ENCODE data around the gene PLEKHD1.
A peak's percentile ranks its signal among the peaks of the same experiment; 100 is the strongest.
"Not testable (repeated sequence)": the region's sequence is repeated elsewhere in the genome, so short reads cannot be mapped to it uniquely, and the experiment has no call there.

The PLEKHD1 gene

DNA sequence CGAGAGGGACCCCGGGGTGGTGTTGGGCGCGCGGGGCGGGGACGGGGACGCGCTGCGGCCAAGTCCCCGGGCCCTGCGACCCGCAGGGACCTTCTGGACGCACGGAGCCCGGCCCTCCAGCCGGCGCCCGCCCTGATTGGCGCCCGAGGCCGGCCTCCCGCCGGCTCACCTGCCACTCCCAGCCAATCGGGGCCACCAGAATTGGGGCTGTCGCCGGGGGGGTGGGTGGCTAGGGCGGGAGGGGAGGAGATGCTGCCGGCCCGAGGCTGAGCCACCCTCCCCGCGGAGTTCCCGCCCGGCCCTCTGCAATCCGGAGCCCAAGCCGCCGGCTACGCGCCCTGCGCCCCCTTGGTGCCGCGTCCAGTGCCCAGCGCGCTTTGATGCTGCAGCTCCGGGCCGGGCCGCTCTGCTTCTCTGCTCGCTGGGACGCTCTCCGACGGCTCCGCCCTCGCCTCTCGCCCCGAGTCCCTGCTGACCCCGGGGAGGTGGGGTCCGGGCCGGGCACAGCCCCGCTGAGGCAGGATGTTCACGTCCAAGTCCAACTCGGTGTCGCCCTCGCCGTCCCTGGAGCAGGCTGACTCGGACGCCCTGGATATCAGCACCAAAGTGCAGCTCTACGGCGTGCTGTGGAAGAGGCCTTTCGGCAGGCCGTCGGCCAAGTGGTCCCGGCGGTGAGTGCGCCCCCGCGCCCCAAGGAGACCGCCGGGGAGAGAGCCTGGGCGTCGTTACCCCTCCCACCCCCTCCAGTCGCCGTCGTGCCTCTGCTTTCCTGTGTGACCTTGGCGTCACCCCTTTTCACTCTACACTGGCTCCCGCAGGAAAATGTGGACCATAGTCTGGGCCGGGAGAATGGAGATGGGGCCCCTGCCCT, at the start of gene PLEKHD1:
PLEKHD1 (plus strand) TSS at position 285 of the 871 bp plus-strand sequence; CDS start at position 523, 238 bp downstream.
- DNase-seq, result peak; percentile 44

DNA sequence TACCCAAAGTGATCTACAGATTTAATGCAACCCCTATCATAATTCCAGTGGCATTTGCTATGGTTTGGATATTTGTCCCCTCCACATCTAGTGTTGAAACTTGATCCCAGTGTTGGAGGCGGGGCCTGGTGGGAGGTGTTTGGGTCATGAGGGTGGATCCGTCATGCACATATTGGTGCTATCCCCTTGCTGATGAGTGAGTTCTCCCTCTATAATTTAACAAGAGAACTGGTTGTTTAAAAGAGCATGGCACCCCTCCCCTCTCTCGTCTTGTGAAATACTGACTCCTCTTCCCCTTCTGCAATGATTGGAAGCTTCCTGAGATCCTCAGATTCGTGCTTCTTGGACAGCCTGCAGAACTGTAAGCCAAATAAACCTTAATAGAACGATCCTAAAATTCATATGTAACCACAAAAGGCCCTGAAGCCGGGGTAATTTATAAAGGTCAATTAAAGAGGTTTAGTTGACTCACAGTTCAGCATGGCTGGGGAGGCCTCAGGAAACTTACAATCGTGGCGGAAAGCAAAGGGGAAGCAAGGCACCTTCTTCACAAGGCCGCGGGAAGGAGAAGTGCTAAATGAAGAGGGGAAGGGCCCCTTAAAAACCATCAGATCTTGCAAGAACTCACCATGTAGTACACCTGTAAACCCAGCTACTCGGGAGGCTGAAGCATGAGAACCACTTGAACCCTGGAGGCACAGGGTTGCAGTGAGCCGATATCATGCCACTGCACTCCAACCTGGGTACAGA, 44.8 kb upstream of the PLEKHD1 start:
- no peak for DNase-seq

DNA sequence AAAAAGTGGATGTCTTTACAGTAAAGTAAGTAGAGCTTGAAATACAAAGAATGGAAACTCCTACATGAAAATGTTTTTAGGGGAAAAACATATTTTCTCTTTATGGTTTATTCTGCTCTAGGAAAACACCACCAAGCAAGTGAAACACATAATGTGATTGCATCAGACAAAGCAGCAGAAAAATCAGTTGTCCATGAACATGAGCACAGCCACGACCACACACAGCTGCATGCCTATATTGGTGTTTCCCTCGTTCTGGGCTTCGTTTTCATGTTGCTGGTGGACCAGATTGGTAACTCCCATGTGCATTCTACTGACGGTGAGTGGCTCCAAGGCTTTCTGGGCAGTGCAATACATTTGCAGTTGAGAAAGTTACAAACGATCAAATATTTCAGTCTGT, 42.6 kb upstream of the PLEKHD1 start:
- DNase-seq, result no peak

DNA sequence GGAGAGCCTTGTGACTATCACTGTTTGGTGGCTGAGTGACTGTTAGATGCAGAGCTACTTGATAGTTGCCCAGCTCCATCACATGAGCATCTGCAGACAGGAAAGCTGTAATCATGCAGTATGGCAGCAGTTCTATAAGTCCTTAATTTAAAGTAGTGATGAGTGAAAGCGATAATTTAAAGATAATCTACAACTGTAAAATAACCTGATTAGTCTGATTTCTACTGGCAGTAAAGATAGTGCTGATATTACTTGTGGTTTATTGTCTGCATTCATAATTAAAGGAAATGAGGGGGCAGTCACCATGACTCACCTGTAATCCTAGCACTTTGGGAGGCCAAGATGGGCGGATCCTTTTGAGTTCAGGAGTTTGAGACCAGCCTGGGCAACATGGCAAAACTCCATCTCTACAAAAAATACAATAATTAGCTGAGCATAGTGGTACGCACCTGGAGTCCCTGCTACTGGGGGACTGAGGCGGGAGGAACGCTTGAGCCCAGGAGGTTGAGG, 41.2 kb upstream of the PLEKHD1 start:
- no peak for DNase-seq

DNA sequence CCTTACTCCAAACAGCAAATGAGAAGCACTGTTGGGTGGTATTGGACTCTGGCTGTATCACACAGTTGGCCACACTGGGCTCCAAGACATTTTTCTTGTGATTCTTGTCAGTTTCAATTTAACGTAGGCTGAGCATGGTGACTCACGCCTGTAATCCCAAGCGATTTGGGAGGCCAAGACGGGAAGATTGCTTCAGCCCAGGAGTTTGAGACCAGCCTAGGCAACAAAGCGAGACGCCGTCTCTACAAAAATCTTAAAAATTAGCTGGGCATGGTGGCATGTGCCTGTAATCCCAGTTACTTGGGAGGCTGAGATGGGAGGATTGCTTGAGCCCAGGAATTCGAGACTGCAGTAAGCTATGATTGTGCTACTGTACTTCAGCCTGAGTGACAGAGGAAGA, 35.3 kb upstream of the PLEKHD1 start:
- DNase-seq, result no peak

DNA sequence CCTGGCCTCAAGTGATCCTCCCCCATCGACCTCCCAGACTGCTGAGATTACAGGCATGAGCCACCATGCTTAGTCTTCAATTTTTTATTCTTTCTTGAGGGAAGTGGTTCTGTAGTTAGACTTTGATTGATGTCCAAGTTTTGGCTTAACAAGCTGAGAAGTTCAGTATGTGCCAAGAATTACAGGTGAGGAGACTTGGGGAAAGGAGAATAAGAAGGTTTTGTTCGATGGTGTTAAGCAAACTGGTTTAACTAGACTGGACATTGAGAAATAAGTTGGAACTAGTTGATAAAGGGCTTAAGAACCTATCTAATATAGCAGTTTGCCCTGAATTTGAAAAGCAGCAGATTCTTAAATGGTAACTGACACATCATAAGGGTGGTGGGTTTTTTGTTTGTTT, 32.6 kb upstream of the PLEKHD1 start:
- DNase-seq, result no peak

DNA sequence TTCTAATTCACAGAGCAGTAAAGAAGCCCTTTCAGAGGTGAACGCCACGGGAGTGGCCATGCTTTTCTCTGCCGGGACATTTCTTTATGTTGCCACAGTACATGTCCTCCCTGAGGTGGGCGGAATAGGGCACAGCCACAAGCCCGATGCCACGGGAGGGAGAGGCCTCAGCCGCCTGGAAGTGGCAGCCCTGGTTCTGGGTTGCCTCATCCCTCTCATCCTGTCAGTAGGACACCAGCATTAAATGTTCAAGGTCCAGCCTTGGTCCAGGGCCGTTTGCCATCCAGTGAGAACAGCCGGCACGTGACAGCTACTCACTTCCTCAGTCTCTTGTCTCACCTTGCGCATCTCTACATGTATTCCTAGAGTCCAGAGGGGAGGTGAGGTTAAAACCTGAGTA, 26.2 kb upstream of the PLEKHD1 start:
- DNase-seq, result no peak

DNA sequence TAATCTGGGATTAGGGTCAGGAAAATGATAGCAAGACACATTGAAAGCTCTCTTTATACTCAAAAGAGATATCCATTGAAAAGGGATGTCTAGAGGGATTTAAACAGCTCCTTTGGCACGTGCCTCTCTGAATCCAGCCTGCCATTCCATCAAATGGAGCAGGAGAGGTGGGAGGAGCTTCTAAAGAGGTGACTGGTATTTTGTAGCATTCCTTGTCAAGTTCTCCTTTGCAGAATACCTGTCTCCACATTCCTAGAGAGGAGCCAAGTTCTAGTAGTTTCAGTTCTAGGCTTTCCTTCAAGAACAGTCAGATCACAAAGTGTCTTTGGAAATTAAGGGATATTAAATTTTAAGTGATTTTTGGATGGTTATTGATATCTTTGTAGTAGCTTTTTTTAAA, 25.4 kb upstream of the PLEKHD1 start:
- DNase-seq, result no peak

DNA sequence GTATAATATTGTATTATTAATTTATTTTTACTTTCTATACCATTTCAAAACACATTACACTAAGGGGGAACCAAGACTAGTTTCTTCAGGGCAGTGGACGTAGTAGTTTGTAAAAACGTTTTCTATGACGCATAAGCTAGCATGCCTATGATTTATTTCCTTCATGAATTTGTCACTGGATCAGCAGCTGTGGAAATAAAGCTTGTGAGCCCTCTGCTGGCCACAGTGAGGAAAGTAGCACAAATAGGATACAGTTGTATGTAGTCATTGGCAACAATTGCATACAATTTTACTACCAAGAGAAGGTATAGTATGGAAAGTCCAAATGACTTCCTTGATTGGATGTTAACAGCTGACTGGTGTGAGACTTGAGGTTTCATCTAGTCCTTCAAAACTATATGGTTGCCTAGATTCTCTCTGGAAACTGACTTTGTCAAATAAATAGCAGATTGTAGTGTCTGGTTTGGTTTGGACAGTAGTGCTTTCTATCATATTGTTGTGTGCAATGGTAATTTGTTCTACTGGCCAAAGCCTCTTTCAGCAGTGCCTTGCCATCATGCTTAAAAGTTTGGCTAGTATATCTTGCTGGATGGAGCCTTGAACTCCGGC, 24.3 kb upstream of the PLEKHD1 start:
- peak; percentile 18 for DNase-seq

DNA sequence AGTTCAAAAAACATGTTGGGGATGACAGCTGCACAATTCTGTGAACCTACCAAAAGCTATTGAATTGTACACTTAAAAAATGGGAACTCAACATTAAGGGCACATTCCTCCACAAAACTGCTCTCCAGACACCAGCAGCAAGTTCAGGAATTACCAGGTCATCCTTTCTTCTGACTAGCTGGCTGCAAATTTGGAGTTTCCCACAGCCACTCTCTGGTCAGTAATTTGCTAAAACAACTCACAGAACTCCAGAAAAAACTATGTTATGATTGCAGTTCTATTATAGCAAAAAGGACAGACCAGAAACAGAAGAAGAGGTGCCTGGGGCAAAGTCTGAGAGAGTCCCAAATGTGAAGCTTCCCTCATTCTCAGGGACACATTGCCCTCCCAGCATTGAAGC, 20.1 kb upstream of the PLEKHD1 start:
- DNase-seq, result no peak

DNA sequence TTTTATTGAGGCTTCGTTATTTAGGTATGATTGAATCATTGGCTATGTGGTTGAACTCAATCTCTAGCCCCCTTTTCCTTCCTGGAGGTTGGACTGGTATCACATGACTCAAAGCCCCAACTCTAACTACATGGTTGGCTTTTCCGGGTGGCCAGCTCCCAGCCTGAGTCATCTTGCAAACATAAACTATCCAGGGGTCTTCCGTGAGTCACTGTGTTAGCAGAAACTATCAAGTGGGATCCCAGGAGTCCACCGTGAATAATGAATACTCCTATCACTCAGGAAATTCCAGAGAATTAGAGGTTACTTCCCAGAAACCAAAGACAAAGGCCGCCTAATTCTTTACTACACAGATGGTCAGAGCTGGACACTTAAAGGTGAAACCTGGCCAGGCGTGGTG, 19.7 kb upstream of the PLEKHD1 start:
- DNase-seq, result no peak

DNA sequence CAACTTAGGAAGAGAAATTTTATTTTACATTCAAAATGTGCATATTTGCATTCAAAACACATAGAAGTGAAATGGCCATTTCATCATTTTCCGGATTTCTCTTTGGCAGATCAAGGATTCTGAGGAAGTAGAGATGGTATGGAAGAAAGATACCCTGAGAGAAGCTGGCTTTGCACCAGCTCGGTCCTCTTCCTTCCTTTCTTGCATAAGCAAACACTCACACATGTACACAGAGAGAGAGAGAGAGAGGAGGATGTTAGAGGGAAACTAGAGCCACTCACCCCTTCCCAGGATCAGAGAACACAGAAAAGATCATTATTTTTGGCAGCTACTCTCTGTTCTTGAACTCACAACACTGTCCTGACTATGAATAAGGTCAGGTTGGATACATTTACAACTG, 15.6 kb upstream of the PLEKHD1 start:
- DNase-seq, result no peak

DNA sequence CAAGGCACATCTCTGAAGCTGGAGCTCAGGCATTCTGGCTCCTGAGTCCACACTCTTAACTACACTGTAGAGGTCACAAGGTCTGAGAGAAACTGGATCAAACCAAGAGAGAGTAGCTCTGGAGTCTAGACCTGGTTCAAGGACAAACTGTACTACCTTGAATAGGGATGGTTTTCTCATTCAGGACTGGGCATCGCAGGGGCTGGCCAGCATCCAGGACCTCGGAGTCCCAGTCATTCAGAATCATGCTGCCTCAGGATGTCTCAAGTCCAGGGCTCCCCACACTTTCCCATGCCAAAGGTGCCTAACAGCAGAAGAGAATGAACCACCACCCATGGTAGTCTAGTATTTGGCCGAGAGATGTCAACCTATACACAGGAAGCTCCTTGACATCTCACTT, 13.1 kb upstream of the PLEKHD1 start:
- no peak for DNase-seq

DNA sequence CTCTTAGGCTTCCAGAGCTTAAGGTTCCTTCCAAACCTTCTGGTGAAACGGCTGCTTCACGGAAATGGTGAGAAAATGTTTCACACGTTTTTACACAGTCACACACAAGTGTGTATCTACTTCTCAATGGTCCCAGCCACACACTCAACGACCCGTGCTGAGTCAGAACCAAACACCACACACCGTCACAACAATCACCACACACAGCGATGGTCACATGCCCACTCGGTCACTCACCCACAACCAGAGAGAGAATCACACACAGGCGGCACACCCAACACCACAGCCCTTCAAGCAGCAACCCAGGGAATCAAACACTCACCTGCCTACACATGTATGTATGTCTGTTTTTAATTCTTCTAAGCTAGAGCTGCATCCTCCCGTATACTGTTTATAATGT, 12.6 kb upstream of the PLEKHD1 start:
- no peak for DNase-seq

DNA sequence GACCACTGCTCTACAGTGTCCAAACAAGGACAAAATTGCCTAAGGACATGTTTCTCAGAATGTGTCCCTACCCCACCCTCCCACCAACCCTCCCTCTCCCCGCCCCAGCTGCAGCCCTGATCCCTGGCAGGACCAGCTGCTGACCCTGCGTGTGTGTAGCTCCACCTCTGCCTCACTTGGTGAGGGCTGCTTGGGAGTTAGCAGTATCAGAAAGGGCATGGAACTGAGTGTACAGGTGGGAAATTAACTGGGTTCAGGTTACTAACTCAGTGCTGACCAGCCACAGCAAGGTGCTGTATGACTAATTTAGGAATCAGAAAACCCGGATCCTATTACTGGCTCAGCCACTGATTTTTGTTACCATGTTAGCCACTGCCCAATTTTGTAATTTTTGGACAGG, 11.3 kb upstream of the PLEKHD1 start:
- DNase-seq, result no peak

DNA sequence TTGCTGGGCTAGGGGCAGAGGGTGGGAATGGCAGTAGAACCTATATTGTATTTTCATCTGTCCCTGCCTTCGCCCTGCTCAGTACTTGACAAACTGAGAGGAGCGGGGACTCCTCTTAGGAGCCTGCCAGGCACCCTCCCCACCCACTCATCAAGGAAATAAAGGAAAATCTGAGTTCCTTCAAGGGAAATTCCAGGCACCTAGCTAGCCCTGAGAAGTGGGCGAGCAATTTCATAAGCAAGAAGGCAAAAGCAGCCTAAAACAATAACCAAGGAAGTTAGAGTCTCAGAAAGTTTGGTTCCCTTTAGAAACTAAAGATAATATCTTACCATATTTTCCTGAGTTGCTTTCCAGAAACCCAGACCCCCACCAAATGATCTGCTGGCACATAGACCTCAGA, 10.6 kb upstream of the PLEKHD1 start:
- DNase-seq, result no peak

DNA sequence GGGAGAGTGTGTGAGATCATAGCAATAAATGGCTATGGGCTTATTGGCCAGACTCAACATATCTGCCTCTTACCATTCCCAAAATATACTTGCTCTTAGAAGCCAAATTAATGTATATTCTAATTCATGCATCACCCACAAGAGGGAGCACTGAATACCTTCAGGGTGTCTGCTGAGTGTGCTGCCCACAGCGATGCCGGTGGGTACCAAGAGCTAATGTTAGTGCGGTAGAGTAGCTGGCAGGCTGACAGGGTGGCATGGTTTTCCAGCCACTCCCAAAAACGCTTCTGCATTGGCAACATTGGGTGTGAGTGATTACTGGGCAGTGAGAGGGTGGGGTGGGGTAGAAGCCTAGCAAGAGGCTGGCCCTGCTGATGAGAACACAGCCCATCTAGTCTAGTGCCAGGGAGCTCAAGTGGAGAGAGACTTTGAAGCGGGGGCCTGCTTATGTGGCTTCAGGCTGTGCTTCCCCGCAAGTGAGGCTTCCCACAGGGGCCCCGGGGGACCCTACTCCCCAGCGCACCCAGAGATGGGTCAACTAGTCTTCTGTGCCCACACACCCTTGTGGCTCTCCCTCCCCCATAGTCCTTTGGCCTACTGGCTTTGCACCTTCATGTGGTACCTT, 9.2 kb upstream of the PLEKHD1 start:
- peak; percentile 6 for DNase-seq

DNA sequence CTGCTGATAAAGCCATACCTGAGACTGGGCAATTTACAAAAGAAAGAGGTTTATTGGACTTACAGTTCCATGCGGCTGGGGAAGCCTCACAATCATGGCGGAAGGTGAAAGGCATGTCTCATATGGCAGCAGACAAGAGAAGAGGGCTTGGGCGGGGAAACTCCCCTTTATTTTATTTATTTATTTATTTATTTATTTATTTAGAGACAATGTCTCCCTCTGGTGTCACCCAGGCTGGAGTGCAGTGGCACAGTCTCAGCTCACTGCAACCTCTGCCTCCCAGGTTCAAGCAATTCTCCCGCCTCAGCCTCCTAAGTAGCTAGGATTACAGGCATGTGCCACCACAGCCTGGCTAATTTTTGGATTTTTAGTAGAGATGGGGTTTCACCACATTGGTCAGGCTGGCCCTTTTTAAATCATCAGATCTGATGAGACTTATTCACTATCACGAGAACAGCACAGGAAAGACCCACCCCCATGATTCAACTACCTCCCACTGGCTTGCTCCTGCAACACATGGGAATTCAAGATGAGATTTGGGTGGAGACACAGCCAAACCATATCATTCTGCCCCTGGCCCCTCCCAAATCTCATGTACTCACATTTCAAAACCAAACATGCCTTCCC, 7.6 kb upstream of the PLEKHD1 start:
- not testable (repeated sequence) for DNase-seq

DNA sequence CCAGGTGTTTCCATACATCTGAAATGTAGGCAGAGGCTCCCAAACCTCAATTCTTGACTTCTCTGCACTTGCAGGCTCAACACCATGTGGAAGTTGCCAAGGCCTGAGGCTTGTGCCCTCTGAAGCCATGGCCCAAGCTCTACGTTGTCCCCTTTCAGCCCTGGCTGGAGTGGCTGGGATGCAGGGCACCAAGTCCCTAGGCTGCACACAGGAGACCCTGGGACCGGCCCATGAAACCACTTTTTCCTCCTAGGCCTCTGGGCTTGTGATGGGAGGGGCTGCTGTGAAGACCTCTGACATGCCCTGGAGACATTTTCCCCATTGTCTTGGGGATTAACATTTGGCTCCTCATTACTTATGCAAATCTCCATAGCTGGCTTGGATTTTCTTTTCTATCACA, 6.5 kb upstream of the PLEKHD1 start:
- not testable (repeated sequence) for DNase-seq

DNA sequence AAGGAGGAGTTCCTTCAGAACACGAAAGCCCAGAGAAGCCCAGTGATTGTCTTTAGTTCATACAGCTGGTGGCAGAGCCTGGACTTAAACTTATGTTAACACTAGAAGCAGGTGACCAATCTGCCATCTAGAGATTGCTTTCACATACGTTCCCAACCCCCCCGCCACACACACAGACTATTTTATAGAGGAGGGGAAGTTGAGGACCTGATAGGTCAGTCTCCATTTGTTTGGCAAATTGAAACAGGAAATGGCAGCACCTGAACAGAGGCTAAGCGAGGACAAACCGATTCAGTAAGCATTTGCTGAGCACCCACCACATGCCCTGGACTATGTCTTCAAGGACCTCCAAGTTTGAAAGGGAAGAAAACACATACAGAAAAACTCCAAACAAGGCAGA, 4.8 kb upstream of the PLEKHD1 start:
- DNase-seq, result no peak

DNA sequence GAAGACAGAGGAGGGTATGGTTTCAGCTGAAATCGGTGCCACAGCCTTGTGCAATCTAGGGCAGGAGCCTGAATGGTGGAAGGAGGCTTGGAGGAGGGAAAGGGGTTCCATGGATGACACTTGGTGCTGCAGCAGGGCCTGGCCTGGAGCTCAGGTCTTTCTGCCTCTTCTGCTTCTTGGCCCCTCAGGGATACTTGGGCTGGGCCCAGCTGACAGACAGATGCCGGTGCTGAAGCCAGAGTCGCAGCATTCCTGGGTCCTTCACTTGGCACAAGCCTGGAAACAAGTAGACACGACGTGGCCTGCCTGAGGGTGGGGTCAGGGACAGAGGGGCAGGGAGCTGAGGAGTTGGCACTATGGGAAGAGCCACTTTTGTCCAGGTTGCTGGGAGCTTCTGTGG, 4.4 kb upstream of the PLEKHD1 start:
- DNase-seq, result no peak

DNA sequence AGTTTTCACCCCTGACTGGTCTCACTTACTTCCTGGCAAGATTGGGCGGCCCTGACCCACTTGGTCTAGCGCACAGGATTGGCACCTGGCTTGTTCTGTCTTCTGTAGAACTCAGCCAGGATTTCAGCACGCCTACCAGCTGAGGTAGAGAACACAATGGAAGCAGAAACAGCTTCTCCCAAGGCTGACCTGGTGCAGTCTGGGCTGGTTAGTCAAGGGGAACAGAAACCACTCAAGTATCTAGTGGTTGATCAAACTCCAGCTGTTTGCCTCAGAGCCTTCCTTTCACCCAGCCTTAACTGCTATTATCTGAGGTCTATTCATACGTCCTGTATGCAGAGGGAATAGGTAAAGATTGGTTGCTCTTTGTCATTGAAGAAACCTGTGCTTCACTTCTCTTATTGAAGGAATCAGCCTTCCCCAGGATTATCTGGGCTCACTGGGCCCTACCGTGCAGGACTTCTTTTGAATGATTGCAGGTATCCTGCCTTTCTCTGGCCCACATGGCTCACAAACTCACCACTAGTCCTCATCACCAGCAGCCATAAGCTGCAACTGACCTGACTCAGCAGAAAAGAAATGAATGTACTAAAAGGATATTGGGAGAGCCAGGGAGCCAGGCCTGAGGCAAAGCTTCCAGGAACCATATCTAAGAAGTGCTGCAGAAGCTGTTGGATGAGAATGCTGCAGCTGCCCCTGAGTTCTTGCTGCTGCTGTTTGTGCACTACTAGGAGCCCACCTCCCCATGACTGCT, 2.5 kb upstream of the PLEKHD1 start:
- DNase-seq, result no peak

Measured in NCI-H510A (cell line).